GM21576 (cell line): ENCODE results near the gene ADH4.
"Not testable (repeated sequence)": the region's sequence is repeated elsewhere in the genome, so short reads cannot be mapped to it uniquely, and the experiment has no call there.

ENCODE experiments used
- ATAC-seq: cut with Tn5 transposase; IDR thresholded peaks from one replicate; pipeline ENCODE4 v1.9.1; 2021; ENCODE audit warnings: mild to moderate bottlenecking, moderate library complexity; ENCODE audit not compliant: unreplicated experiment

Gene ADH4

DNA sequence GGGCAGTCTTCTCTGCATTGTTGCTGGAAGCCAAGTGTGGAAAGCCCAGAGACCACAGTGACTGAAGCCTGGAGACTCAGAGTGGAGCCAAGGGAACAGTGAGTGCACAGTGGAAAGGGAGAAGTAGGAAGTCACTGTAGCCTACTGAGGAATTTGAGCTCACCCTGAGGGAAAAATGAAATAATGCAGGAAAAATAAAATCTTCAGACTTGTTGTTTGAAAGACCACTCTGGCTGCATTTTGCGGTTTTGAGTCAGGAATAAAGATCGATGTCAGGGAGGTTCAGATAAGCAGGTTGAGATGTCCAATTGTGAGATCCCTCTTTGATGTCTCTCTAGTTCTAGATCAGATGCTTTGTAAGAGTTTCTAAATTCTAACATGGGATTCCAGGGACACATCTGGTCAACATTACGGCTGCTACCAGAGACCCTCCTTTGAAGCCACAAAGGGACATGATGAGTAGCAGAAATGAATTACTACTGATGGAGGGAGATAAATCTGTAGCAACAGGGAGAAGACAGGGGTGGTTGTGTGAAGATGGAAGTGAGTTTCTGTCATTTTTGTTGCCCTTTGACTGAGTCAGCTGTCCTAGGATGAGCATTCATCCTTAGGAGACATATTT is 8.4 kb downstream of the ADH4 start:
- no peak for ATAC-seq

DNA sequence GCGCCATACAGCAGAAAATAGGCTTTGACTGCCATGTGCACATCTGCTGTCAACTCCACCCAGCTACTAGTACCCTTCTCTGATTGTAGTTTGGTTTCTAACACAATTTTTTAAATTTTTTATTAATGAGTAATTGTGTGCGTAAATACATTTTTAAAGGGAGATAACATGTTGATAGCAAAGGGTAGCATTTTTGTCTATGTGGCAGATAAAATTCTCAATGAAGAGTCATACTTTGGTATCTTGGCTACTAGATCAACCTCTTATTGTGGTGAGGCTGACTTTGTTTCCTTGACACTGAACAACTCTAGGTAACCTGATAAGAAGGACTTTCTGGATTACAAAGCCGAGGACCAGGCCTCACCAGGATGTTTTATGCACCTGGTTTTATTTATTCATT is 9.5 kb downstream of the ADH4 start:
- ATAC-seq, result no peak

DNA sequence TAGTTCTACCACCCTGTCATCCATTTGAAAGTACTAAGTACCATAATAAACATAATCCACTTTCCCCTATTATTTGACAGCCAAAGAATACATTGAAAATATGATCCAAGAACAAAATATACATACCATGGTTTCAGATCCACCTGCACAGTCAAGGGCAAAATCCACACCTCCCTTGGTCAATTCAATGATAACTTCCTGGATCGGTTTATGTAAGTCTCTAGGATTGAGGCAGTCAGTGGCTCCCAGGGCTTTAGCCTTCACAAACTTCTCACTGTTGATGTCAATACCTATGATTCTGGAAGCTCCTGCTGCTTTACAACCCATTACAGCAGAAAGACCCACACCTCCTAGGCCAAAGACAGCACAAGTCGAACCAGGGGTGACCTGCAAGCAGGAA is 12.7 kb downstream of the ADH4 start:
- no peak for ATAC-seq

DNA sequence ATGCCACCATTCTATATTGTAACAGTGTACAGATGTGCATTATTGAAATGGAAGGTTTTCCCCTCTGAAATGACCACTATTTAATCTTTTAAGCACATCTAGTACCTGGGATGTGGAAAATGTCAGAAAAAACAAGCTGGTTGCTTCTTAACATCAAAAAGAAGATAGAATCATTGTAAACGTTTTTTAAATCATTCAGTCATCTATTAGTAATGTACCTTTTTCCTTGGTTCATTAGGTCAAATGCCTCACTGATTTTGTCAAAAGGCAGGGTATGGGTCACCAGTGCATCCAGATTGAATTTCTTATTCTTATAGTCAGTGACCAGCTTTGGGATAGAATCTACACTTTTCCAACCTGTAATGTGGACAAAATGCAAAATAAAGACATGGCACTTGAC is 17.7 kb downstream of the ADH4 start:
- ATAC-seq, result no peak

DNA sequence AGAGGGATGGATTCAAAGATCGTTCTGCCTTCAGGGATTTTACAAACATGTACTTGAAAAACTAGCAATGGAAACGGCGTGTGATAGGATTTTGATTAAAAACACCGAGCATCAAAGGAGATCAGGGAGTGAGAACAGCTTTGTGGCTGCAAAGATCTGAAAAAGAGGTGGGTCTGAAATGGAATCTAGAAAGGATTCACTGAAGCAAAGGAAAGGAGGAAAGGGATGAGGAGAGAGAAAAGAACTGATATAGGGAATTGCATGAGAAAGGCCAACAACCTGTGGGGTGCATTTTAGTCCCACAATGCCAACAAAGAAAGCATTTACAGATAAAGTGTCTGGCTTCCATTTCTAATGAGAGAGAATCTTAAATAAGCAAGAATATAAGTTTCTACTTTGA is 23.1 kb downstream of the ADH4 start:
- no peak for ATAC-seq

DNA sequence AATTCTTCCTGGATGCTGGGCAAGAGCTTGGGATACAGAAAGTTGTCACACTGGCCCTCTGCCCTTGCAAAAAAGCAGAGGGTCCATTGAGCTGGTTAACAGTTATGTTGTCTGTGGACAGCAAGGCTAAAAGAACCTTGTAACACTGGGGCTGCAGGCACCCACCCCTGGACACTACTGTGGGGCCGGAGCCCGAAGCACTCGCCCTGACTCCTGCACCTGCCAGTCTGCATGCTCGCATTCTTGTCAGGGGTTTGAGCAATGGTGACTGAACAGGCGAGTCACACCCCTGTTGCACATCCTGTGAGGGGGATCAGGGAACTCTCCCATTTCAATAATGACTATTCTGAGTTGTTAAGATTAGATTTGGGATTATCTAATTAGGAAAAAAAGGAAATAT is 23.6 kb downstream of the ADH4 start:
- no peak for ATAC-seq

DNA sequence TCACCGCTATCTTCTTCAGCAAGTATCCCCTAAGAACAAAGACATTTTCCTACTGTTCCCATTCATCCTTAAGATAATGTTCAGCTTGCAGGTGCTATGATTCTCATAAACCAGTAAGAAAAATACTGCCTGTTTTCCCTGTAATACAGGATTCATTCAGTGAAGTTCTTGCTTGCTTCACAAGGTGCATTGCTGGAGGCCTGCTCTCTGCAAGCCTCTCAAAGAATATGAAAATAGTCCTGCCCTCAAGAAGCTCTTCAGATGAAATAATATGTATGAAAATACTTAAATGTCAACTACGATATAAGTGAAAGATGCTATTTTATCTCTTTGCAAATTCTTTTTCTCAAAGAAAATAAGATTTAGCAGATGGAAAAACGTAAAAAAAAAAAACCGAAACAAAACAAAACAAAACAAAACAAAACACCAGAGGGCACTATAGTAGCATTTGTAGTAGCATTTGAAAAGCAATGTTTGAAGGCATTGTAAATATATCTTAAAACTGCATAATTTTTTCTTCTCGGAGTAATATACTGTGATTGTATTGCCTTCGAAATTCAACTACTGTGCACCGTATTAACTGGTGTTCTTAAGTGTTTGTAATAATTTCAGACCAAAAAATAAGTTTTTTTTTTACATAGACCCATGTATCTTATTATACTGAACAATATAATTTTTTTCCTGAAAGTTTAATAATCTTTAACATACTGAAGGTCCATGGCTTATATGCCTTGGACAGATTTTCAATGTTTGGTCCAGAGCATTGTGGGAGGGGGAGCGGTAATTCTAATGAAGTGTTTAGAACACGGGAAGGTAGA is 26.0 kb downstream of the ADH4 start:
- ATAC-seq, result no peak

DNA sequence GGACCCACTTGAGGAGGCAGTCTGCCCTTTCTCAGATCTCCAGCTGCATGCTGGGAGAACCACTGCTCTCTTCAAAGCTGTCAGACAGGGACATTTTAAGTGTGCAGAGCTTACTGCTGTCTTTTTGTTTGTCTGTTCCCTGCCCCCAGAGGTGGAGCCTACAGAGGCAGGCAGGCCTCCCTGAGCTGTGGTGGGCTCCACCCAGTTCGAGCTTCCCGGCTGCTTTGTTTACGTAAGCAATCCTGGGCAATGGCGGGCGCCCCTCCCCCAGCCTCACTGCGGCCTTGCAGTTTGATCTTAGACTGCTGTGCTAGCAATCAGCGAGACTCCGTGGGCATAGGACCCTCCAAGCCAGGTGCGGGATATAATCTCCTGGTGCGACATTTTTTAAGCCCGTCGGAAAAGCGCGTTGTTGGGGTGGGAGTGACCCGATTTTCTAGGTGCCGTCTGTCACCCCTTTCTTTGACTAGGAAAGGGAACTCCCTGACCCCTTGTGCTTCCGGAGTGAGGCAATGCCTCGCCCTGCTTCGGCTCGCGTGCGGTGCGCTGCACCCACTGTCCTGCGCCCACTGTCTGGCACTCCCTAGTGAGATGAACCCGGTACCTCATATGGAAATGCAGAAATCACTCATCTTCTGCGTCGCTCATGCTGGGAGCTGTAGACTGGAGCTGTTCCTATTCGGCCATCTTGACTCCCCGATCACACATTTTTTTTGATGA is 26.8 kb downstream of the ADH4 start:
- not testable (repeated sequence) for ATAC-seq

DNA sequence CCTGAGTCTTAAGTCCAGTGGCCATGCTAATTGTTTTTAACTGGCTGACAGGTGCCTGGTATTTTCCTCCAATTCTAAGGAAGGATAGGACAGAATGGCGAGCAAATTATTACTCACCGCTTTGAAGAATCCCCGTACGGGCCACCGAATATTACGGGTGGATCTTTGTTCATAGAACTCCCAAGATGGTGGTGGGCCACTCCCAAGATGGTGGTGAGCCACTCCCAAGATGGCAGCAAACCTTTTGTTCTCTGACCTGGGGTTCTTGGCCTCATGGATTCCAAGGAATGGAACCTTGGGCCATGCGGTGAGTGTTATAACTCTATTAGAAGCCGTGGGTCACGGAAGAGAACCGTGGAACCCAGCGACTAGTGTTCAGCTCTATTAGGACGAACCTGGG is 34.8 kb downstream of the ADH4 start:
- not testable (repeated sequence) for ATAC-seq

DNA sequence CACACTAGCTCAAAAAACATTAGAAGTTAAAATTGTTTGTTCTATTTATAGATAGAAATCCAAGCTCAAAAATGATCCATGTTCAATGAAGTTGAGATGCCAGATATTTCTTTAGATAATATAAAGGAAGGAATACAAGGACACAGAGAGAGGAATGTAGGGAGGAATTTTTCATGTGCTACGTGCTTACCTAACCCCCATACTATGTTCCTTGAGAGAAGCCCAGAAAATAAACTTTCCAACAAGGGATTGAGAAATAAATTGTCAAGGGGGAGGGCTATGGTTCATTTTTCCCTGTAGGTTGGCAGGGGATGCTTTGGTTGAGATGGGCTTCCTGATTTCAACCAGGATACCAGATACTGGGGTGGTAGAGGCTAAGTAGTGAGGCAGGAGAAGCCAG is 39.9 kb downstream of the ADH4 start:
- ATAC-seq, result no peak

DNA sequence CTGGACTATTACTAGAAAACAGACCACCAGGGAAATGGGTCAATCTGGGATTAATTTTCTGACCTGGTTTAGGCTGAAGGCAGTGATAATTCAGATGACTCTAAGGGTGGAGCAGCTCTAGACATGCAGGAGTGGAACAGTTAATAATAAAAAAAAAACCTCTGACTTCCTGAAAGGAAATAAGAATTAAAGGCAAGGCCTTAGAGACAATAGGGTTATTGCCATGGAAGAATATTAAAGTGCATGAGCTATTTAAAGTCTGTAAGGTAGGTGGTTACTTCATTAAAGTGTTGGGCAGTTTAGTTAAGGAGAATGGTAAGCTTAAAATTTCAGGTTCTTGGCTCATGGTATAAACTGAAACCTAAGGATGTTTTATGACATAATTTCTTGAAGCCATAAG is 40.9 kb downstream of the ADH4 start:
- ATAC-seq, result no peak

DNA sequence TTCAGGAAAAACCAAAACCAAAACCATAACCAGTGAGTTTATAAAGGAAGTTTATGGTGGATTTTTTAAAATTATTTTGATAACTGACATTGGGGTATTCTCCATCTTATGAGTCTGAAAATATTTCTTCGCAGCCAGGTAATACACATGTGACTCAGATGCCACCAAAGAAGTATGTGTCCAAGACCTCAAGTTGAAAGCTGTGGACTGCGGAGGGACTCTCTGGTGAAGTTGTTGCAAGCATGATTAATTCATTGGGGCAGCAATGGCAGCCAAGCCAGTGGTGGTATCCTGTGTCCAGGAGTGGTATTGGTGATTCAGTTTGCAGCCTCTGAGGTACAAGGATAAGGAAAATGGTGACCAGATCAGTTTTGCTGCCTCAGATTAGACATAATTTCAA is 41.5 kb downstream of the ADH4 start:
- no peak for ATAC-seq

DNA sequence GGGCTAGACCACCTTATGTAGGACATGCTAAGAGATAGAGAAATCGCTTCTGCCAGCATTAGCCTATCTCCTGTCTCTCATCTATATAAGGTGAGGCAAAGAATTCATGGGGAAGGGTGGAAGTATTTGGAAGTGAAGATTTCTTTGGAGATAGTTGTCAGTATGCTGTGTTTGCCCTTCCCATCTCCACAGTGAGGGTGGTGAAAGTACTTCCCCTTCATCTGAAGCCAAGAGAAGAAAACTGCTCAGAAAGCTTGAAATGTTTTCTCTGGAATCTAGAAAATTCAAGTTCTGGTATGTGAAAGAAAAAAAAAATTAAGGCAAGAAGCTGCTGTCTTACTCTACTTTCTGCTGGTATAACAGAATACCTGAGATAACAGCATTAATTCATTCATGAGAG is 43.2 kb downstream of the ADH4 start:
- no peak for ATAC-seq

DNA sequence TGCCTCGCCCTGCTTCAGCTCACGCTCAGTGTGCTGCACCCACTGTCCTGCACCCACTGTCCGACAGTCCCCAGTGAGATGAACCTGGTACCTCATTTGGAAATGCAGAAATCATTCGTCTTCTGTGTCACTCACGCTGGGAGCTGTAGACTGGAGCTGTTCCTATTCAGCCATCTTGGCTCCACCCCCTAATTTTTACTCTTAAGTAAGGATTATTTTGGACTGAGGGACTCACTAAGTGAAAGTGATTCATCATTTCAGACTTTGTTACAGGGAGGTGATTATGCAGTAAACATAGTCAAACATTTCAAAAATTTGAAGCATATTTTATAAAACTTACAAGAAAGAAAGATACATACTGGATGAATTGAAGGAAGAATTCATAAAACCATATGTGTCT is 44.3 kb downstream of the ADH4 start:
- not testable (repeated sequence) for ATAC-seq

DNA sequence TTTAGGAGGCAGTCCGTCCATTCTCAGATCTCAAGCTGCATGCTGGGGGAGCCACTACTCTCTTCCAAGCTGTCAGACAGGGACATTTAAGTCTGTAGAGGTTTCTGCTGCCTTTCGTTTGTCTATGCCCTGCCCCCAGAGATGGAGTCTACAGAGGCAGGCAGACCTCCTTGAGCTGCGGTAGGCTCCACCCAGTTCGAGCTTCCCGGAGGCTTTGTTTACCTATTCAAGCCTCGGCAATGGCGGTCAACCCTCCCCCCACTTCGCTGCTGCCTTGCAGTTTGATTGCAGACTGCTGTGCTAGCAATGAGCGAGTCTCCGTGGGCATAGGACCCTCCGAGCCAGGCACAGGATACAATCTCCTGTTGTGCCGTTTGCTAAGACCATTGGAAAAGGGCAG is 44.8 kb downstream of the ADH4 start:
- no peak for ATAC-seq

DNA sequence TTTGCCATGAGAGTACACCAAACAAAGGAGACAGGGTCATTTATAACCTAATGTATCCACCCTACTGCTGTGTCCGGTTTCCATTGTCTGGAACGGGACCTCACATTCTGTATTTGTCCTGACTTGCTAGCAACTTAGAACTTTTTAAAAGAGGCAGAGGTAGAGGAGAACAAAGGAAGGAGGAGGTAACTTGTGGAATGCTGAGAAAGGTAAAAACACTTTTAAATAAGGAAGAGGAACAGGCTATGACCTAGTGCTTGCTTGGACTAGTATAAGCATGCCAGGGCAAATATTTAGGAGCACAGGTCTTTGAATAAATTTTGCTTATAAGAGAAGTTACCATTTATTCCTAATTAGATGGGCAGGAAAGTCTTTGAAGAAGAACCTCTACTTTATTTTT is 52.3 kb downstream of the ADH4 start:
- not testable (repeated sequence) for ATAC-seq

DNA sequence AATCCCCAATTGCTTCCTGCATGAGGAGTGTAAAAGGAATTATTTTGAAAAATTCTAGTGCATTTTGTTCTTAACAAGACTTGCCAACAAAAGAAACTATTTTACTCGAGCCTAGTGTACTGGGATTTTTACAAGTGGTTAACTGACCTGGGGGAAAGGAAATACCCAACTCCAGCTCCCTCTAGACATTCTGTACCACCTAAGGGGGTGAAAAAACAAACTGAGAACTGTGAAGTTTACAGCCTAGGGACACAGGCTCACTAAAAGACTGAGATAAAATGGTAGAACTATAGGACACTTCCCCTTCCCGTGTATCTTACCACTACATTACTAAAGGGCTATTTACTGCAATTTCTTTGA is 52.9 kb downstream of the ADH4 start:
- ATAC-seq, result no peak

DNA sequence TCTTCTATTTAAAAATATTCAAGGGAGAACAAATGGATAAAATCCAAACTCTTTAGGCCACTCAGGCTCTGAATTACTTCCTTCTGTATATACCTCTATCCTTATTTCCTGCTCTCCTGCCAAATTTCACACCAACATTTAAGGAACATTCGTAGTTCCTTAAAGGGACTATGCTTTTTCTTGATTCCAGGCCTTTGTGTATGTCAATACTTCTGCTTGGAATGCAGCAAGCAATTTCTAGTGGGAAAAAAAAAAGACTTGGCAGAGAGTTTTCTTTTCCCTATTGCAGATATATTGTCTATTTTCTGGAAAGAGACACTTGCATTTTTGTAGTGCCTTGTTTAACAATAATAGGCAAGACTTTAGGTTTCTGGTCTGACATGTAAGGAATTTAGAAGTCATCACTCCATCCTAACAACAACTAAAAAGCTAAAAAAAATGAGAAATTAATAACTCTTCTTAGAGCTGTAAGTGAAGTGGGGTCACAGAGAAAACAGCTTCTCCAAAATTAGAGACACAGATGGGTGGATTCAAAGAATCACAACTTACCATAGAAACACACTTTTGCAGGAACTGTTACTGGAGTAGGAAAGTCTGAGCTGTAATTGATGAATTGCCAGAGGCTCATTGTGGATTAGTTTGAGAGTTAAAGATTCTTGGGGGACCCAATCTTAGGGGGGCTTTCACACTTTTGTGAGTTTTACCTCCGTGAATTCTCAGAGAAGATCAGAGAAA is 53.4 kb downstream of the ADH4 start:
- no peak for ATAC-seq

DNA sequence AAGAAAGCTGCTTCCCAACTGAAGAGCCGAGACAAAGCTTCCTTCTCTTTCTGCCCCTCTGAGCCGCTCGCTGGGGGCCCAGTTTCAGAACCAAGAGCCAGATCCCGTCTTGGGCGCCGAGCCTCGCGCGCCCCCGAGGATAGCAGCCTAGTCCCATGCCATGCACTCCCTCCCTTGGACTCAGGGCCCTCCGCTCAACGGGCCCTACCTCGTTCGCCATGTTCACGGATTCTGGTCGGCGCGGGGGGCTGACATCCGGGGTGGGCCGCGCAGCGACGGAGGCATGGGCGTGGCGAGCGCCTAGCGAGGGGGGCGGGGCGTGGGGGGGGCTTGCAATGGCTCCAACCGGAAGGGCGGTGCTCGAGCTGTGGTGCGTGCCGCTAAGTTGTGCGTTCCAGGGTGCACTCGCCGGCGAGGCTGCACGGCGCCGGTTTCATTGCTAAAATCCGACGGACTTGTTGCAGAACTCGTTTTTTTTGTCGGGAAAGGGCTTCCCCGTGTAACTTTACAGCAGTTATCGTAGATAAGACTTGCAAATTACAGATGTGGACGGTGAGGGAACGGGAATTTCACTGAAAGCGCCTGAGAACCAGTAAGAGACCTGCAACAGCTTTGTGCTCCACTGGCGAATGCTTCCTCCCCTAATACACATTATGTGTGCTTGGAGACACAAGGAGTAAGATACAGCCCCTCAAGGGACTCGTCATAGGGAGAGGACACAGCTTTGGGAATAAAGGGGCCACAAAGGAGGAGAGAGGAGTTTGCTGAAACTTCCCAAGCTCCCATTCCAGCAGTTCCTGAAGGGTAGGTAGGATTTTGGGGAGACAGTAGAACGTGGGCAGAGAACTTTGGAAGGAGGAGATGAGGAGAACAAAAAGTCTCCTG is 55.4 kb downstream of the ADH4 start, which contains the start of gene ADH5:
Gene ADH5 (minus strand): TSS at position 308 of the 885 bp plus-strand sequence. CDS start 88 bp downstream, at position 220.
- peak; percentile 96 for ATAC-seq

DNA sequence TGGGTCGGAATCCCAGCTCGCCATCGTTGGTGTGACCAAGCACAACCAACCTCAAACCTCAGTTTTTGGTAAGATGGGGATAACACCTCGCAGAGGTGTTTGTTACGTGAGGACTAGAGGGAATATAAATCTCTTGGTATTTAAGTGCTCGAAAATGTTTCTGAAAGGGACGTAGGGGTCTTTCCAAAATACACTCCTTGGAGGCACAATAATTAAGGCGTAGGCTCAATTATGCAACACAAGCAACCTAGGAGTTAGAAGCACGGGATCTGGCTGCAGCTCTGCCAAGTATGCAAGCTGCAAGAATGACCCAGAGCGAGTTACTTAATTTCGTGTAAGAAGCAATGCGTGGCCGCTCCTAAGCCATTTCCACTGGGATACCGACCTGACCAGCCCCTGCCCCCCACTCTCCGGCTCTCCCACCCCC is 56.1 kb downstream of the ADH4 start:
- ATAC-seq, result peak; percentile 21
